Activated T-cell treated with anti-CD3 and anti-CD28 coated beads for 4 hours (primary cell): Measurements from ENCODE around the gene OPHN1.
"Not testable (repeated sequence)": the region's sequence is repeated elsewhere in the genome, so short reads cannot be mapped to it uniquely, and the experiment has no call there.

ENCODE experiments used
- DNase-seq: peaks from one replicate; pipeline ENCODE4 v3.0.0-alpha.2; 2020

Gene OPHN1

DNA sequence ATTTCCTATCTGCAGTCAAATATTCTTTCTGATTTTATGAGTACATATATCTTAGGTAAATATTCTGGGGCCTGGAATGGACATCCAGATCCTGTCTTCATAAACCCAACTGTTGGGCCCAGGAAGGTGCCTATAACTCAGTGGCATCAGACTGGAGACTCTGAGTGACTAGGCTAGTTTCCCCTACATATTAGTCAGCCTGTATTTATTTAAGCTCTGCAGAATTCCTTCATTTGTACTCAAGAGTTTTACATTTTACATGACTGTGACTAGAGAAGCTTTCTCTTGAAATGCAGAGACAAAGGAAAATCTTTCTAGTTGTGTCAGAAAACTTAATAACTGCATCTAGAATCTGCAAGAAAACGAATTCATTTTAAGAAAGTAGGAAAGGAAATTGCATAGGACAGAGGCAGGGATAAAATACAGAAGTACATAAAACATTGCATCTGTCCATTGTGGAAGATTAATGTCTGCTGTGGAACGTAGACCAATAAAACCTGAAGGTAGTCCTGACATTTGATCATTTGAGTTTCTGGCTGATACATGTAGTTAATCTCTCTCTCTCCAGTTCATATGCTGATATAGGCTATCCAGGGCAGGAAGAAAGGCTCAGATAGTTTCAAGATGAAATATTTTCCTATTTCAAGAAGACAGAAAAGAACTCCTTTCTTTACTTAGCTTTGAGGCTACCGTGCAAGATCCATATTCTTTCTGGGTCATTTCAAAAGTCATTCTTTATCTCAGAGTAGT lies 78.2 kb downstream of the OPHN1 start:
- no peak for DNase-seq

DNA sequence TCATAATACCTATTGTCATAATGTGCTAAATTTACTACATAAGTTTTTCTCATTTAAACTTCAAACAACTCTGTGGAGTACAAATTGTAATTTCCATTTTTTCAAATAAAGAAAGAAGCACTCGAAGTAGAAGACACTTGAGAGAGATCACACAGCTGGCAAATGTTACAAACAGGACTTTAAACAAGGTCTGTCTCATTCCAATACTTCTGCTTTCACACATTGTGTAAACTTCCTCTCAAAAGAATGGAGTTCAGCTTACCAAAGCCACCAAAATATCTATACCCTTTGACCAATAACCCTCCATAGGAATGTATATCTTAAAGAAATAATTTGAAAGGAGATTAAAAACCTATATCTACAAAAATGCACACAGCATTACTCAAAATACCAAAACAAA lies 88.3 kb downstream of the OPHN1 start:
- DNase-seq = no peak

DNA sequence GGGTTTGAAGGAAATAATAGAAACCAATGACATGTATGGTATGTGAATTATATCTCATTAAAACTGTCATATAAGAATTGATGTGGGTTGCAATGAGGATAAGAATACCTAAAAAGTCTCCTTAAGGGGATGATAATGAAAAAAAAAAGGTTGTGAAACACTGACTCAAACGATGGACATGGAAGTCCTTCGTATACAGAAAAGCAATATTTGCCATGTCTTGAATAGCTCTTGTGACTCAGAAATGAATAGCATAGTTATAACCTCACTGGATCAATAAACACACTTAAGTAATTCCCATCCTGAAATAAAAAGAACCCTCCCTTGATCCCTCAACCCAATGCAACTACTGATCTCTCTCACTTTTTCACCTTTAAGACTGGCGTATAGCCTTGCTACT lies 89.7 kb downstream of the OPHN1 start:
- no peak for DNase-seq

DNA sequence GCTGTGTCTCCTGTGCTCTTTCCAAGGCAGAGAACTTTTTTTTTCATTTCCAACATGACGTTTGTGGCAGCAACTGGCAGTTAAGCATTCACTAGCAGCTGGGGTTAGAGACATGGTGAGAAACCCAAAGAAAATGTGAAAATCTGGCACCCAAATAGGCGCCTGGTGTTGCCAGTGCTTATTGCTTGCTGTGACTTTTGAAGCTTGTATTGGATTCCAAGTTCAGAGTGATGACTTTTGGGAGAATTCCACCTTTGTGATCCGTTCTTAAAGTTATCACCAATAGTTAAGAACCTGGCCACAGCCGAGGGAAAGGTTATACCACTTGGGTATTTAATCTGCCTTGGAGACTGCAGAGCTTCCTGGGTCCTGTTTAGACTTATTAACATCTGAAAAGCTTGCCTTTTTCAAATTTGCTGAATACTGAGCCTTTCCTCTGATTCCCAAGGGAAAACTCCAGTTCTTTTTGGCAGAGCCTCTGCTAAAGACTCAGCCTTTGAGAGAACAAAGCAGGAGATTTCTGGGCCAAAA lies 101.0 kb downstream of the OPHN1 start:
- DNase-seq = no peak

DNA sequence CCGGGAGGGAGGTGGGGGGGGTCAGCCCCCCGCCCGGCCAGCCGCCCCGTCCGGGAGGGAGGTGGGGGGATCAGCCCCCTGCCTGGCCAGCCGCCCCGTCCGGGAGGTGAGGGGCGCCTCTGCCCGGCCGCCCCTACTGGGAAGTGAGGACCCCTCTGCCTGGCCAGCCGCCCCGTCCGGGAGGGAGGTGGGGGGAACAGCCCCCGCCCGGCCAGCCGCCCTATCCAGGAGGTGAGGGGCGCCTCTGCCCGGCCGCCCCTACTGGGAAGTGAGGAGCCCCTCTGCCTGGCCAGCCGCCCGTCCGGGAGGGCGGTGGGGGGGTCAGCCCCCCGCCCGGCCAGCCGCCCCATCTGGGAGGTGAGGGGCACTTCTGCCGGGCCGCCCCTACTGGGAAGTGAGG lies 106.5 kb downstream of the OPHN1 start:
- DNase-seq = not testable (repeated sequence)

DNA sequence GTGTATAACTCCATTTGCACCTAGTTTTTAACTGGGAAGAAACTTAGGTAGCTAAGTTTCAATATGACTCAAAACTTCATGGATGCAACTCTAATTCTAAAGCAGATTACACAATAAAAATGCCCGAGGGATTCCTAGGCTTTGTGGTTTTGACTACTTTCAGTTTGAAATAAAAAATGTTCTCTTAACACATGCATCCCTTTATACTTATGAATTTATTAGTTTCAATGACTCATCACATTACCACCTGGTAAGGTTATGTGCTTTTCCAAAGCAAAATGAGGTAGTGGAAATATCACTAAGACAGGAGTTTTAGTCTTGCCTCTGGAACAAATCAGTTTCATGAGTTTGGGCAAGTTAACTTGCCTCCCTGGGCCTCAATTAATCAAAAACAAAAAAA lies 125.5 kb downstream of the OPHN1 start:
- no peak for DNase-seq

DNA sequence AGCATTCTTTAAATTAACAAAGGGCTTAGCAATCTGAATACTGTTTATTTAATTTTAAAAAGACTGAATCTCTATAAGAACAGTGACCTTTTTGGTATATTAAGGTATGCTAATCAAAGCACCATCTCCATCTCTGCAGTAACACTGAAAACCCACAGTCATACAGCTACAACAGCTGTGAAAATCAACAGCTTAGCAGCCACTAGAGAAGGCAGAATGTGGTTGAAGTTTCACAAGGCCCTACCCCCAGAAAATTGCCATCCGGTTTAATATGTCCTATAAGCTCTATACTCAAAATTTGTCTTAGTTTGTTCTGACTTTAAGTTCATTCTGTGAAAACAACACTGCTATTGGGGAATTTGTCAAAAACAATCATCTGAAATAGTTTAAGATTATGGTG lies 128.7 kb downstream of the OPHN1 start:
- no peak for DNase-seq

DNA sequence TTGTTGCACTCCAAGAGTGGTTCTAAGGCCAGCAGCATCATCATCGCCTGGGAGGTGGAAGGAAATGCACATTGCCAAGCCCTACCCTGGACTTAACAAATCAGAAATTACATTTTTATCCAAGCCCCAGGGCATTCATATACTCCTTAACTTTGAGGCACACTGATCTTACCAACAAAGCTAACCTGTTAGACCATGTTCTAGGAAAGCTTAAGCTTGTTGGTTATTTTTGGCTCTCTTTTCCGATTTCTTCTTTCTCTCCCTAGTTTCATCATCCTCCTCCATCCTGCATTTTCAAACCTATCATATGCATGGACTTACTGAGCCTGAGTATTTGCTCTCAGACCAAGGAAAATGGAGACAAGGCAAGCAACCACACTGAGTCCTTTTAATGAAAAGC lies 133.4 kb downstream of the OPHN1 start:
- DNase-seq = no peak

DNA sequence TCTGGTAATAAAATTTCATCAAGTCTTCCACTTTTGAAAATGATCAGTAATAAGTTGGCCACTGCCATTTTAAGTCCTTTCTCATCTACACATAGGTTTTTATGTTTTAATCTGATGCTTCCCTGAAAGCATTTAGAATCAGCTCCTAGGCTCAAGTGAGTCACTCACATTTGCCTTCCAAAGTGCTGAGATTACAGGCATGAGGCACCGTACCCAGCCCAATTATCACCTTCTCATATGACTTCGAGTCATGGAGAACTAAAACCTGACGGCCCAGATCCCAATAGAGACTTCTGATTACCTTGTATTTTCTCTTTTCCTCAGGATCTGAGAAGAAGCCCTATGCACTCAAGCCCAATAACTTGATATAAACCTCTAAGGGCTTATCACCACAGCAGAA lies 140.8 kb downstream of the OPHN1 start:
- no peak for DNase-seq

DNA sequence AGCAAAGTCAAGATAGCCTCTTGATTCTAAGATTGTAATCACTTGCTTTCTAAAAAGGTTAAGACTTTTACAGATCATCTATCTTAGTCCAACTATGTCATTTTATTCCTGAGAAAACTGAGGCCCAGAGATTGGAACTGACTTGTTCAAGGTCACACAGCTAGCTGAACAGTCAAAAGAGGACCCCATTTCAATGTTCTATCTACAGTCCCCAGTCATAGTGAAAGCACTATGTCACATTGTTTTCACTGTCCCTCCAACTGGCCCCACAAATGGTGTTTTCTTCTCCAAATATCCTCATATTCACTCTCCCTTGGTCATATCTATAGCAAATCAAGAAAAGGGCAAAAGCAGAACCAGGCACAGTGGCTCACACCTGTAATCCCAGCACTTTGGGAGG lies 145.2 kb downstream of the OPHN1 start:
- no peak for DNase-seq

DNA sequence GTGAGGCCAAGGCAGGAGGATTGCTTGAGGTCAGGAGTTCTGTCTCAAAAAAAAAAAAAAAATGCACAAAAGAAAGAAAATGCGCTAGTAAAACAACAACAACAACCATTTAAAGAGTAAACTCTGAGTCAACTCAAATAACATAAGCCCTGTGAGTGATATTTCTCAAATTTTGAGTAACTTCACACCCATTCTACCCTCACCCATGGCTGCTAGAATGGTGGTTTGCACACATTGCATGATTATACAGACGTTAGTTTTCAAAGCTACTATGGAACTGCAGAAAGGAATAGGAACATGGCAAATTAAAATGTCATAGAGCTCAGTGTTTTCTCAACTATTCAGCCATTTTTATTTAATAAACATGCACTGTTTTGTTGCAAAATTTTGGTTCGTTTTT lies 145.9 kb downstream of the OPHN1 start:
- DNase-seq = no peak

DNA sequence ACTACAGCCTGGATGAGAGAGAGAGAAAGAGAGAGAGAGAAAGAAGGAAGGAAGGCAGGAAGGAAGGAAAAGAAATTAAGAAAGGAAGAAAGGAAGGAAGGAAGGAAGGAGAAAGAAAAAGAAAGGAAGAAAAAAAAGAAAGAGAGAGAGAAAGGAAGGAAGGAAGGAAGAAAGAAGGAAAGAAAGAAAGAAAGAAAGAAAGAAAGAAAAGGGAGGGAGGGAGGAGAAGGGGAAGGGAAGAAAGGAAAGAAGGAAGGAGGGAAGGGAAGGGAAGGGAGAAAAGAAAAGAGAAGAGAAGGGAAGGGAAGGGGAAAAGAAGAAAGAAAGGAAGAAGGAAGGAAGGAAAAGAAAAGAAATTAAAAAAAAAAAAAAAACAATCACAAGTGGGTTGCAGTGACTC lies 146.3 kb downstream of the OPHN1 start:
- no peak for DNase-seq

DNA sequence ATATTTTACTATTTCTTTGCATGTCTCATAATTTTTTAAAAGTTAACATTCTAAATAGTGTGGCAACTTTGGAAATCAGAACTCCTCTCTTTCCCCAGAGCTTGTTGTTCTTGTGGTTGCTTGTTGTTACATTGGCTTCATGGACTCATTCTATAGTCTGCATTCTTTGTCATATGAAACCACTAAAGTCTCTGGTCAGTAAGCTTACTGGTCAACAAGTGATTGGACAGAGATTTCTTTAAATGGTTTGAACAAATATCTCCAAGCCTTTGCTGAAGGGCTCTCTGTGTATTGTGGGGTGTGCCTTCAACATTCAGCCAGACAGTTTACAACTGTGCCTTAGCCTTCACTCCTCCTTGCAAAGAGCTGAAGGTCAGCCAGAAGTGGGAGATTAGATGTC lies 147.2 kb downstream of the OPHN1 start:
- DNase-seq = no peak

DNA sequence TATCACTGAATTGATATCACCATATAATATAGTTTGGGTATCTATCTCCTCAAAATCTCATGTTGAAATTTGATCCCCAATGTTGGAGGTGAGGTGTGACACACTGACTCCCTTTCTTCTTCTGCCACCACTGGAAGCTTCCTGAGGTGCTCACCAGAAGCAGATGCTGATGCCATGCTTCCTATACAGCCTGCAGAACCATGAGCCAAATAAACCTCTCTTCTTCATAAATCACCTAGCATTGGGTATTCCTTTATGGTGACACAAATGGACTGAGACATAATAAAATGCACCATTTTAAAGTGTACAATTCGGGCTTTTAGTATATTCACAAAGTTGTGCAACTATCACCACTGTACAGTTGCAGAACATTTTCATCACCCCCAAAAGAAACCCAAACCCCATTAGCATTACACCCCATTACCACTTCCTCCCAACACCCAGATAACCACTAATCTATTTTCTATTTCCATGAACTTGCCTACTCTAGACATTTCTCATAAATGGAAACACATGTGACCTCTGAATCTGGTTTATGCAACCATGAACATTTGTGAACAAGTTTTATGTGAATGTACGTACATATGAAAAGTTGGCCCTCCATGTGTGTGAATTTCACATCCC lies 148.9 kb downstream of the OPHN1 start:
- DNase-seq = no peak

DNA sequence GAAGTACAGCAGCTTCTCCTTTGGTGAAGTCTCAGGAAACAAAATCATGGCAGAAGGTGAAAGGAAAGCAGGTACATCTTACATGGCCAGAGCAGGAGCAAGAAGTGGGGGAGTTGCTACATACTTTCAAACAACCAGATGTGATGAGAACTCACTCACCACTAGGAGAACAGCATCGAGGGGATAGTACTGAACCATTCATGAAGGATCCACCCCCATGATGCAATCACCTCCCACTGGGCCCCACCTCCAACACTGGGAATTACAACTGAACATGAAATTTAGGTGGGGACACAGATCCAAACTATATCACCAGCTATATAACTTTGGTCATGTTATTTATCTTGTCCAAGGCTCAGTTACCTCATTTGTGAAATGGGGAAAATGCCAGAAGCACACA lies 159.4 kb downstream of the OPHN1 start:
- no peak for DNase-seq

DNA sequence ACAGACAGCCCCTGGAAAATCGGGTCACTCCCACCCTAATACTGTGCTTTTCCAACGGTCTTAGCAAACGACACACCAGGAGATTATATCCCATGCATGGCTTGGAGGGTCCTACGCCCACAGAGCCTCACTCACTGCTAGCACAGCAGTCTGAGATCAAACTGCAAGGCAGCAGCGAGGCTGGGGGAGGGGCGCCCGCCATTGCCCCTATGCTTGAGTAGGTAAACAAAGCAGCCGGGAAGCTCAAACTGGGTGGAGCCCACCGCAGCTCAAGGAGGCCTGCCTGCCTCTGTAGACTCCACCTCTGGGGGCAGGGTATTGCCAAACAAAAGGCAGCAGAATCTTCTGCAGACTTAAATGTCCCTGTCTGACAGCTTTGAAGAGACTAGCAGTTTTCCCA lies 168.5 kb downstream of the OPHN1 start:
- not testable (repeated sequence) for DNase-seq

DNA sequence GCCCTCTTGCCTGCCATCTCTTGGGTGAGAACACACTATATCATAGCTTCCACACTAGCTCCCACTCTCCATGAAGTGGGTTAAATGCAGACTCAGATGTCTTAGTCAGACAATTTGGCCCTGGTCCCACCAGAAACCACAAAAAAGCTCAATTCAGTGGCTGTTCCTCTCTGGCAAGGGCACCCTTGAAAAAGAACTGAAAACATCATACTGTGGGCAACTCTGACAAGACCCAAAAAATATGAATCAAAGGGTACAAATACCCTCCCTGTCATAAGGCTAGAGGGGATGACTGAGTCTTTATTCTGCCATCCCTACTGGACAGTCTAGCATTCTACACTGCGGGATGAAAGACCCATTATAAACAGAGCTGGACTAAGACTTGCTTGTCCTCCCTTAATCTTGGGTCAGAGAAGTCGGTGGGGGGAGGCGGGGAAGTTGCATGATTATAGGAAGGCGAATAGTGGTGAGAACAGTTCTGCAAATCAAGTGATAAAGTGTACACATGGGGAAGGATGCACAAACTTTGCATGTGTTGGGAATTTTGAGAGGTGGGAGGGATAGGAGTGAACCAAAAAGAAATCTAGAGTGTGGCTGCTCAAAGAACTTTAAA lies 172.1 kb downstream of the OPHN1 start:
- no peak for DNase-seq

DNA sequence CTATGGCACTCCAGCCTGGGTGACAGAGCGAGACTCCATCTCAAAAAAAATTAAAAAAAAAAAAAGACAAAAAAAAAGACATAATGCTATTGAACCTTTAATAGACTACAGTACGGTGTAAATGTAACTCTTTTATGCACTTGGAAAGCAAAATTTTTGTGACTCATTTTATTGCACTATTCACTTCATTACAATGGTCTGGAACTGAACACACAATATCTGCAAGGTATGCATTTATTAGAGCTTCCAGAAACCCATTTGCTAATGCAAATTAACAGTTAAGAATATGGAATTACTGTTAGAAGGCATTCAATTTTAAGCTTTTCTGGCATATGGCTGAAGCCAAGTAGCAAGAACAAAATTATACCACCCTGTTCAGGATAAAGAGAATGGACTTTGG lies 176.3 kb downstream of the OPHN1 start:
- no peak for DNase-seq

DNA sequence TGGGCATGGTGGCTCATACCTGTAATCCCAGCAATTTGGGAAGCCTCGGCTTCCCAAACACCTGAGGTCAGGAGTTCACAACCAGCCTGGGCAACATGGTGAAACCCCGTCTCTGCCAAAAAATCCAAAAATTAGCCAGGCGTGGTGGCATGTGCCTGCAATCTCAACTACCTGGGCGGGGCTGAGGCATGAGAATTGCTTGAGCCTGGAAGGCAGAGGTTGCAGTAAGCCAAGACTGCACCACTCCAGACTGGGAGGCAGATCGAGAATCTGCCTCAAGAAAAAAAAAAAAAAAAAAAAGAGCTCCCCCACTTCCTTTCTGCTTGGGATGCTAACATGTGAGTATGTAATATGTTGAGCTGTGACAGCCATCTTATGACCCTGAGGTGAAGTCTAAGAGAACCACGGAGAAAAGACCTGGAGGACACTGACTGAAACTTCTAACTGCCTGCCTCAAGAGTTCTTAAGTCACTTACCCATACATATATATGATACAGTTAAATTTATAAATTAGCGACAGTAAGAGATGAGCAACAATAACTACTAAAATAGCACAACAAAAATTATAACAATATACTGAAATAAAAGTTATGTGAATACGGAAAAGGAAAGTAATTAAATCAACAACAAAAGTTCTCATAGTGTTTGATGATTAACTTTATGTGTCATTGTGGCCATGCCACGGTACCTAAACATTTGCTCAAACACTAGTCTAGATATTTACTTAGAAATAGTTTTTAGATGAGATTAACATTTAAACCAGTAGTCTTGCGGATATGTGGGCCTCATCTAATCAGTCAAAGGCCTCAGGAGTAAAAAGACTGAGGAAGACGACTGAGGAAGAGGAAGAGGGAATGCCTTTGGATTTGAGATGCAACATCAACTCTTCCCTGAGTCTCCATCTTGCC lies 178.3 kb downstream of the OPHN1 start:
- DNase-seq = no peak

DNA sequence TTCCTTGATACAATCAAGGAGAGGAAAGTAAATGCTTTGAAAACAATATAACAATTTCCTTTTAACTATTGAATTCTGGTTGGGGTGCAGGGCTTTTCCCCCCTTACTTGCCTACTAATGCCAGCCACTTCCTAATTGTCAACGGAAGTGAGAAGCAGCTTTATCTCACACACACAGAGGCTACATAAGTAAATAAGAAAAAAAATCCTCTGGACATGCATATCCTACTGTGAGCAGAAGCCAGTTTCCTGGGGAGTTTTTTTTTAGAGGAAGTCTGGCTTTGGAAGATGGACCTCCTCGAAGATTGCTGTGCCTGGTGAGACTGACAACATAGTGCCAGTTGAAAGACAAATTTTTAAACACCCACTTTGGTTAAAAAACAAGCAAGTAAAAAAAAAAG lies 180.6 kb downstream of the OPHN1 start:
- DNase-seq = no peak

DNA sequence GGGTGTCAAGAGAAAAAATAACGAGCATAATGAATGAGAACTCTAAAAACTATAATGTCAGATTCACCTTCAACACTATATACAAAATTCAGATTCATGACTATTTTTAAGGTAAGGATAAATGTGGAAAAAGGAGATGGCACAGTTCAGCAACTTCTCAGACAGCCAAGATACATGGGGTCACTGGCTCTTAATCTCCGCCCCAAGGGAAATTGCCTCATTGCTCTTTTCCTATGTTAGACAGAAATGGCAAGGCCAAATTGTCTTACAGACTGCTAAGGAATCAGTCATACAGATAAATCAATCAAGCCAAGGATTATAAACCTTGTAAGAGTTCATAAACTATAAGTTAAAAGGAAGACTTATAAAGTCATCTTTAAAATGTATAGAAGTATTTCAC lies 183.4 kb downstream of the OPHN1 start:
- no peak for DNase-seq

DNA sequence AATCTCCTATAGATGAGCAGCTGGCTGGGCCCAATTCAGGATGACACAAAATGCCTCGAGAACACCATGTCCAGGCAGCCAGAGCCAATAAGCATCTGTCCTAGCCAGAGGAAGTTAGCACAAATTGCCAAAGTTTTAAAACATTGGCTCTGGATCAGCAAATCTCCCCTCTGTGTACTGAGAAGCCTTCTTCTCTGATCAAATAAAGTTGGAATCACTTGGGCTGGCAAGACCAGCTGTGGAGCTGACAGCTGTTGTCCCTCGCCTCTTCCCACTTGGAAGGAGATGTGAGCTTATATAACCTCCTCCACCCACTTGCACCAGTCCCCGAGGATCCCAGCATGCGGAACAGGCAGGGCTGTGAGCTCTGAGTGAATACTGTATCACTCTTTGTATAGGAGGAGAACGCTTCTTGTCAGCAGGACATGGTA lies 183.9 kb downstream of the OPHN1 start:
- DNase-seq = no peak

DNA sequence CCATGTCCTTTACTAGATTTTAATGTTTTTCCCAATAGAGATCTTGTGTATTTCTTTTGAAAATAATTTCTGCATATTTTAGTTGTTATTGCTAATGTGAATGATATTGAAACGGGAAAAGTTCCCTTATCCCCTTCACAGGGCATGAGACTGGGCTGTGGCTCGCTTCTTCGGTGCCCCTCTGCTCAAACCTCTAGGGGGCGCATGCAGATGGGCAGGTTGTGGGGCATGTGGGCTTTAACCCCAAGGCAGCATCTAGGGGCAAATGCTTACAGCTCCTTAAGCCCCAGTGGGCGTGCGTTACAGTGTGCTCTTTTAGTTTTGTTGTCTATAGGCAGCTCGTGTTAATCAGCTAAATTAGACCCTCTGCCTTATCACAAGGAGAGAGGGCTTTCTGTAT lies 194.7 kb downstream of the OPHN1 start:
- DNase-seq = no peak
